ENCODE results near the gene WNT9A. TPM values are rescaled to one million over a fixed set of nuclear protein-coding genes. Genes with fewer than 3 reads are reported as not detected.

The WNT9A gene
- total RNA-seq, 1 experiment from 2014 or later: not detected

DNA sequence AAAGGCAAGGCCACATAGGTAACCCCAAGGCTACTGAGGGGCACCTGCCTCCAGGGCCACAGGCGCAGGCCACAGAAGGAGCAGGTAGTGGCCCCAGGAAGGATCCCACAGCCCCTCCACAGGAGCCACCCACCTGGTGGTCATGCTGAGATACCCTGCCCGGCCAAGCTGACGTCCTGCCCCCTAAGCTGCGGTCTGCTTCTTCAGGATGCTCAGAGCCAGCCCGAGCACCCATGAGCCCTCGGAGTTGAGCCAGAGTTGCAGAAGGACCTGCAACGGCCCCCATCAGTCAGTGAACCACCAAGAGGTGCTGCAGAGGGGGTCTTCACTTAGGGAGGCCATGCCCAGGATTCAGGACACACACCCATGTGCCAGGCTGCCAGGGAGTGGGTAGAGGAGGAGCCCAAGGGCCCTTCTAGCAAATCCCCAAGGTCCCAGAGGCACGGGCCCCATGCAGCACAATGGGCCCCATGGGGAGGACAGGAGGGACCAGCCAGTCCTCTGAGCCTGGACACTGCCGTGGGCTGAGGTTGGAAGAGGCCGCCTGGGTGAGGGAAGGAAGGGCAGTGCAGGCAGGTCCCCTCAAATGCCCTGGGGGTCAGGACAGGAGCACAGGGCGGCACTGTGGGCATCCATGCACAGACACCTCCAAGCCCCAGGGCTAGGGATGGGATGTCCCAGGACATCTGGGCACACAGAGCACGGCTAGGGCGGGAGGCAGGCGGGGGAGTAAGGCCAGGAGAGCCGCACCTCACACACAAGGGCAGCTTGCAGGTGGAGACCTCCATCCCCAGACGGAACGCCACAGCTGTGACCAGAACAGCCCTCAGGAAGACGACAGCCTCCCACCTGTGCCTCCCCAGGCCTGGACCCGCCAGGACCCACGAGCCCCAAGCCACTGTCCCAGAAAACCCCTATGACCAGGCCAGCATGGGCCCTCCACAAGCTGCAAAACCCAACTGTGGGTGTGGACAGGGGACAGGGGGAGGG lies 20.5 kb downstream of the WNT9A start:
- no peak for DNase-seq (ENCODE audit: low spot score)
- BruUV-seq (replicated peaks): no TSS peak
- no peaks in the 10 kb centered on the region for H3K9me3 ChIP-seq (ENCODE audit: low read depth, low read length, poor library complexity, severe bottlenecking)
- ChIA-PET POLR2A (ENCODE audit: low non-redundant PET) (no interaction called here), CTCF (no interaction called here)
- TF ChIP-seq EZH2 (IDR thresholded peaks at IDR 0.05; ENCODE audit: borderline replicate concordance, low read depth, low read length, poor library complexity, severe bottlenecking): no peak
- TF ChIP-seq, protein P1, sequence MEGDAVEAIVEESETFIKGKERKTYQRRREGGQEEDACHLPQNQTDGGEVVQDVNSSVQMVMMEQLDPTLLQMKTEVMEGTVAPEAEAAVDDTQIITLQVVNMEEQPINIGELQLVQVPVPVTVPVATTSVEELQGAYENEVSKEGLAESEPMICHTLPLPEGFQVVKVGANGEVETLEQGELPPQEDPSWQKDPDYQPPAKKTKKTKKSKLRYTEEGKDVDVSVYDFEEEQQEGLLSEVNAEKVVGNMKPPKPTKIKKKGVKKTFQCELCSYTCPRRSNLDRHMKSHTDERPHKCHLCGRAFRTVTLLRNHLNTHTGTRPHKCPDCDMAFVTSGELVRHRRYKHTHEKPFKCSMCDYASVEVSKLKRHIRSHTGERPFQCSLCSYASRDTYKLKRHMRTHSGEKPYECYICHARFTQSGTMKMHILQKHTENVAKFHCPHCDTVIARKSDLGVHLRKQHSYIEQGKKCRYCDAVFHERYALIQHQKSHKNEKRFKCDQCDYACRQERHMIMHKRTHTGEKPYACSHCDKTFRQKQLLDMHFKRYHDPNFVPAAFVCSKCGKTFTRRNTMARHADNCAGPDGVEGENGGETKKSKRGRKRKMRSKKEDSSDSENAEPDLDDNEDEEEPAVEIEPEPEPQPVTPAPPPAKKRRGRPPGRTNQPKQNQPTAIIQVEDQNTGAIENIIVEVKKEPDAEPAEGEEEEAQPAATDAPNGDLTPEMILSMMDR (conservative IDR thresholded peaks at IDR 0.05; ENCODE audit: low read depth, low read length): no peak
- intact Hi-C loops (cut with micrococcal nuclease; ENCODE audit: unreplicated experiment): no loop called here
- H3K36me3 ChIP-seq (ENCODE audit: insufficient read depth, low read length, poor library complexity, severe bottlenecking): no peaks in the 10 kb centered on the region
- H3K27ac ChIP-seq (ENCODE audit: low read depth, low read length, poor library complexity, severe bottlenecking): no peak overlapping the region
- H3K27me3 ChIP-seq (replicated peaks; ENCODE audit: insufficient read depth, low read depth, low read length, poor library complexity): no peaks in the 10 kb centered on the region
- H3K4me3 ChIP-seq (ENCODE audit: low read depth, low read length, poor library complexity, severe bottlenecking): no peak overlapping the region
- H3K4me1 ChIP-seq (ENCODE audit: insufficient read depth, low read length, poor library complexity, severe bottlenecking): no peaks in the 10 kb centered on the region

DNA sequence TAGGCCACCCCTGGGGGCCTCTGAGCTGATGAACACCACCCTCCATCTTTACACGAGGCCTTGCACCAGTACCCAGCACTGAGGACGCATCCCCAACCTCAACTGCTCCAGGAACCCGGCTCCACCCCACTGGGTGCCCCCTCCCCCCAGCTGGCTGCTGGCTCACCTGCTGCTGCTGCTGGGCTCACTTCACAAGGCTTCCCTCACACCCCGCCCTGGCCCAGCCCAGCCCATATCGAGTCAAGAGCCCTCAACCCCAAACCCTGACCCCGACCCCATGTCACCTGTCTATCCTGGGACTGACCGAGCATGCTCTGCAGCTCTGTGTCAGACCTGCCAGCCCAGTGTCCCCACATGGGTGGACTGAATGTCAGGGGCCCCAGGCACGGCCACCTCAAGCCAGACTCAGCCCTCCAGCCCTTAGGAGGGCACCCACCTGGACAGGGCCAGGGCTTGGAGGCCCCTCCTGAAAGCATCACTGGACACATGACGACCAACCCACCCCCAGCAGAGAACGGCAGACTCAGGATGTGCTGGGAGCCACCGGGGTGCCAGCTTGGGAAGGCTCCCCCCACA lies 21.4 kb downstream of the WNT9A start:
- Histone ChIP-seq H3K27me3 (replicated peaks; ENCODE audit: insufficient read depth, low read depth, low read length, poor library complexity) (no peaks in the 10 kb centered on the region), H3K4me3 (ENCODE audit: low read depth, low read length, poor library complexity, severe bottlenecking) (no peak overlapping the region), H3K36me3 (ENCODE audit: insufficient read depth, low read length, poor library complexity, severe bottlenecking) (no peaks in the 10 kb centered on the region), H3K4me1 (ENCODE audit: insufficient read depth, low read length, poor library complexity, severe bottlenecking) (no peaks in the 10 kb centered on the region), H3K27ac (ENCODE audit: low read depth, low read length, poor library complexity, severe bottlenecking) (no peak overlapping the region), H3K9me3 (ENCODE audit: low read depth, low read length, poor library complexity, severe bottlenecking) (no peaks in the 10 kb centered on the region)
- no TSS peak for BruUV-seq (replicated peaks)
- TF ChIP-seq EZH2 (IDR thresholded peaks at IDR 0.05; ENCODE audit: borderline replicate concordance, low read depth, low read length, poor library complexity, severe bottlenecking): no peak
- TF ChIP-seq, protein P1 (conservative IDR thresholded peaks at IDR 0.05; ENCODE audit: low read depth, low read length): no peak
- DNase-seq (ENCODE audit: low spot score): no peak
- POLR2A ChIA-PET (ENCODE audit: low non-redundant PET): no interaction called here
- intact Hi-C loops (cut with micrococcal nuclease; ENCODE audit: unreplicated experiment): no loop called here
- CTCF ChIA-PET: no interaction called here

DNA sequence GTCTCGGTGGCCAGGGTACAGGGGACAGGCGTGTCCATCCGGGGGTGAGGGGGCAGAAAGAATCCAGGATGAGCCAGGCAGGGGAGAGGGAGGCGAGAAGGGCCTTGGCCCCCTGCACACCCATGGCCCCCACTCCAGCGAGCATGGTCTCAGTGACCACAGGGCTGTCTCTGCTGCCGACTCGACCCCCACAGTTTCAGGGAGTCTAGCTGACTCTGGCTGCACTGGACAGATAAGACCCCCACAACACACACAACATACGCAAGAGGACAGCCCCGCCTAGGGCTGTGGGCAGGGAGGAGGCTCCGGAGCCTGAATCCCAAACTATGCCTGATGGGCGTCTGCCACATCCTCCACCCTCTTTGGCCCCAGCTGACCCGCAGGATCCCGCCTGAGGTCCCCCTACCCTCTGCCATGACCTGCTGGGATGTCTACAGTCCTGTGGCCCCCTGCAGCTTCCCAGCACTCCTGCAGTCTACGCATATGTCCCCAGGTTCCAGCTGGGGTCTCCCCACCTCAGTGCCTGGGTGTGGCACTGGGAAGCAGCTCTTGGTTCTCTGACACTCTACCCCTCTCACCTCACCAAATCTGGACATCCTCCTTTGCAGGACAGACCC lies 22.0 kb downstream of the WNT9A start:
- Histone ChIP-seq H3K36me3 (ENCODE audit: insufficient read depth, low read length, poor library complexity, severe bottlenecking) (no peaks in the 10 kb centered on the region), H3K27me3 (replicated peaks; ENCODE audit: insufficient read depth, low read depth, low read length, poor library complexity) (no peaks in the 10 kb centered on the region), H3K27ac (ENCODE audit: low read depth, low read length, poor library complexity, severe bottlenecking) (no peak overlapping the region), H3K9me3 (ENCODE audit: low read depth, low read length, poor library complexity, severe bottlenecking) (no peaks in the 10 kb centered on the region), H3K4me3 (ENCODE audit: low read depth, low read length, poor library complexity, severe bottlenecking) (no peak overlapping the region), H3K4me1 (ENCODE audit: insufficient read depth, low read length, poor library complexity, severe bottlenecking) (no peaks in the 10 kb centered on the region)
- TF ChIP-seq EZH2 (IDR thresholded peaks at IDR 0.05; ENCODE audit: borderline replicate concordance, low read depth, low read length, poor library complexity, severe bottlenecking): no peak
- TF ChIP-seq, protein P1 (conservative IDR thresholded peaks at IDR 0.05; ENCODE audit: low read depth, low read length): no peak
- ChIA-PET POLR2A (ENCODE audit: low non-redundant PET) (no interaction called here), CTCF (no interaction called here)
- no TSS peak for BruUV-seq (replicated peaks)
- DNase-seq (ENCODE audit: low spot score): no peak
- intact Hi-C loops (cut with micrococcal nuclease; ENCODE audit: unreplicated experiment): no loop called here

Measured in A673 (cell line).